Endodermal cell (in vitro differentiated cells): Measurements from ENCODE around the gene ANLN. TPM values are rescaled to one million over a fixed set of nuclear protein-coding genes. Genes with fewer than 3 reads are reported as not detected.
"Not testable (repeated sequence)": the region's sequence is repeated elsewhere in the genome, so short reads cannot be mapped to it uniquely, and the experiment has no call there.

Experiments
- DNase-seq: peaks from one replicate; pipeline ENCODE4 v3.0.0-alpha.2; 2017
- H3K27ac ChIP-seq: 2 replicates; pipeline ENCODE4 v1.5.1; 2013; ENCODE audit warnings: mild to moderate bottlenecking, low read depth, low read length, moderate library complexity
- H3K27me3 ChIP-seq: 2 replicates; pipeline ENCODE4 v1.6.1; 2013; ENCODE audit warnings: mild to moderate bottlenecking, low read length, moderate library complexity; ENCODE audit not compliant: insufficient read depth, control insufficient read depth, poor library complexity, severe bottlenecking
- H3K36me3 ChIP-seq: 2 replicates; pipeline ENCODE4 v1.7.0; 2013; ENCODE audit warnings: mild to moderate bottlenecking, low read length, moderate library complexity; ENCODE audit not compliant: control insufficient read depth, insufficient read depth
- H3K4me1 ChIP-seq: one replicate; pipeline ENCODE4 v1.7.0; 2013; ENCODE audit warnings: low read length; ENCODE audit not compliant: control insufficient read depth, insufficient read depth
- H3K4me3 ChIP-seq: 2 replicates; pipeline ENCODE4 v1.5.1; 2013; ENCODE audit warnings: mild to moderate bottlenecking, low read length, moderate library complexity
- H3K9ac ChIP-seq: 2 replicates; pipeline ENCODE4 v1.6.1; 2013; ENCODE audit warnings: mild to moderate bottlenecking, low read length, moderate library complexity; ENCODE audit not compliant: poor library complexity, severe bottlenecking; ENCODE audit errors: extremely low read depth
- H3K9me3 ChIP-seq: 2 replicates; pipeline ENCODE4 v1.6.1; 2013; ENCODE audit warnings: mild to moderate bottlenecking, low read length, moderate library complexity; ENCODE audit not compliant: control insufficient read depth
- H3K27ac Mint-ChIP-seq: 2 replicates; pipeline ENCODE4 v1.8.0; 2020; ENCODE audit warnings: mixed read lengths
- H3K27me3 Mint-ChIP-seq: 2 replicates; pipeline ENCODE4 v1.8.0; 2021; ENCODE audit warnings: mild to moderate bottlenecking, mixed read lengths; ENCODE audit not compliant: insufficient read depth
- H3K36me3 Mint-ChIP-seq: 2 replicates; pipeline ENCODE4 v1.8.0; 2020; ENCODE audit warnings: low read depth, mixed read lengths
- H3K4me1 Mint-ChIP-seq: 2 replicates; pipeline ENCODE4 v1.8.0; 2020; ENCODE audit warnings: mixed read lengths
- H3K4me3 Mint-ChIP-seq: 2 replicates; pipeline ENCODE4 v1.8.0; 2020; ENCODE audit warnings: mild to moderate bottlenecking, moderate library complexity, mixed read lengths
- H3K9me3 Mint-ChIP-seq: 2 replicates; pipeline ENCODE4 v1.8.0; 2020; ENCODE audit warnings: mild to moderate bottlenecking, mixed read lengths
- CTCF ChIP-seq: fragments of 200-600 bp; sonication (generic); conservative IDR thresholded peaks from 2 replicates; pipeline ENCODE4 v1.5.0; 2021; ENCODE audit warnings: antibody characterized with exemption, mild to moderate bottlenecking
- WGBS, 2 experiments: methylation state at CpG; one replicate each; pipeline versions ENCODE4 v1.1.5 to v1.1.7; 2013; ENCODE audit warnings: missing lambda C conversion rate in 2 of 2, mixed read lengths in 1 of 2; ENCODE audit not compliant: insufficient coverage in 1 of 2, insufficient read length in 1 of 2; 5-methylcytosine and 5-hydroxymethylcytosine counted together
- total RNA-seq, 2 donors: library from RNA; stranded (reverse); fragmentation: NEBNext Ultra II Directional in 1 of 2; extraction: Animal tissue kit (Norgen Biotek cat#: 25700) in 1 of 2; gene quantifications; 2 replicates in 1 of 2; 3 replicates in 1 of 2; pipeline ENCODE4 v1.2.1, GENCODE V29; 2021

ANLN gene
- total RNA-seq, 2 donors from 2014 or later: 78.6 to 138 TPM

DNA sequence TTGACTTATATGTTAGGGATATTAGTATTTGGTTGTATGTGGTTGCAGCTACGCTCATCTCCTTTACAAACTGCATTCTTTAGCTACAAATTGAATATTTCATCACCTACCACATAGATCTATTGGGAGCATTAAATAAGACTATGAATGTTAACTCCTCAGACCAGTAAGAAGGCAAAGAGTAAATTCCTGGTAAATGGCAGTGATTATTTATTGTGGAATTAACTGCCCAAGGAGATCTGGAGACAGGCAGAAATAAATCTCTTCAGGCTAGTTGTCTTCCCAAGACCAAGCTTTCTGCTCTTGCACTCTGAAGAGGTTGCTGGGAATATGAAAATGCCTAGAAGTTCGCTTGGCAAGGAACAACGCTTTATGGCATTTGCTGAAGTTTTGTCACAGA, 74.6 kb downstream of the ANLN start:
- Mint-ChIP-seq H3K4me3 (no peak overlapping the region), H3K27ac (no peak overlapping the region), H3K27me3 (no peaks in the 10 kb centered on the region), H3K9me3 (peaks cover 22% of the 10 kb centered on the region), H3K4me1 (peaks cover 5% of the 10 kb centered on the region), H3K36me3 (peaks cover 6% of the 10 kb centered on the region)
- H3K27me3 ChIP-seq: no peaks in the 10 kb centered on the region
- WGBS, 2 experiments: 95% methylated on average over 2 of the region's 3 CpGs; no CpG with 5 or more reads in 1 of the 2 experiments
- H3K9me3 ChIP-seq: peaks cover 24% of the 10 kb centered on the region
- no peak overlapping the region for H3K9ac ChIP-seq
- no peak for TF ChIP-seq CTCF
- no peak for DNase-seq
- no peaks in the 10 kb centered on the region for H3K36me3 ChIP-seq
- no peak overlapping the region for H3K27ac ChIP-seq
- H3K4me3 ChIP-seq: no peak overlapping the region
- H3K4me1 ChIP-seq: peaks cover 5% of the 10 kb centered on the region

DNA sequence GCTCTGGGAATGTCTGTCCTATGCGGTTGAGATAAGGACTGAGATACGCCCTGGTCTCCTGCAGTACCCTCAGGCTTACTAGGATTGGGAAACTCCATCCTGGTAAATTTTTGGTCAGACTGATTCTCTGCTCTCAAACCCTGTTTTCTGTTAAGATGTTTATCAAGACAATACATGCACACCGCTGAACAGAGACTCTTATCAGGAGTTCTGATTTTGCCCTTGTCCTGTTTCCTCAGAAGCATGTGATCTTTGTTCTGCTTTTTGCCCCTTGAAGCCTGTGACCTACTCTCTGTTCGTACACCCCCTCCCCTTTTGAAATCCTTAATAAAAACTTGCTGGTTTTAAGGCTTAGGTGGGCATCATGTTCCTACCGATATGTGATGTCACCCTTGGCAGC, 76.3 kb downstream of the ANLN start:
- H3K36me3 Mint-ChIP-seq, H3K27ac ChIP-seq, H3K4me1 ChIP-seq, H3K4me3 ChIP-seq, H3K36me3 ChIP-seq, H3K4me3 Mint-ChIP-seq, DNase-seq, H3K4me1 Mint-ChIP-seq, H3K9ac ChIP-seq, H3K27ac Mint-ChIP-seq, H3K27me3 Mint-ChIP-seq, H3K27me3 ChIP-seq: not testable (repeated sequence)
- H3K9me3 ChIP-seq: peaks cover 24% of the 10 kb centered on the region
- H3K9me3 Mint-ChIP-seq: peaks cover 22% of the 10 kb centered on the region
- 97 to 98% methylated on average over 3 to 5 of the region's 5 CpGs for WGBS, 2 experiments

DNA sequence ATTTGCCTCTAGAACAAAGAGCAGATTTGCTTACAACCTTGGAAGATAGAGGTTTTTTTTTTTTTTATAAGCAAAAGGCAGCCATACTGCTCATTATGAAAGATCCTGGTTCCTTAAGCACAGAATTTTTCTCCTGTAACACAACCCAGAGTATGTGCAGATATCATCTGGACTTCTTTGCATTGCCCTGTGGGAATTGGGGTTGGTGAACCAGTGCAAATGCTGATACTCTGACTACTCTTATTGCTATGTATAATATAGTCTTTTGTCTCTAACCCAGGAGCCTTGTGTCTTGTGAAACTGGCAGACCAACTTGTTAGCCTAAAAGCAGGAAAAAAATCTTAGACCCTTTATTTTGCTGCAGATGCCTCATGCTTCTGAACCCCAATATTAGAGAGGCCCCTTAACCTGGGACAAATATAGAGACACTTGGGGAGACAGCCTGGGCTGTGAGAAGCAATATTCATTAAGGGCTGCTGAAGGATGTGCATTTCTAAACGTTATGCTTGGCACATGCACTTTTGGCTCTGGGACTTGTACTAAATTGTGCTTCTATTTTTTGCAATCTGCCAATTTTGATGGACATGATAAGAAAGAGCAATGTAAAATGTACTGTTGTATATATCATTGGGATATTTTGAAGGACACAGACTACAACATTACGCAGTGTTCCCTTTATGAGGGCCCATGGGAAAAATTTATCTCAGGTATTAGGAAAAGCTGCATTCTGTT, 78.9 kb downstream of the ANLN start:
- no peak overlapping the region for H3K4me3 ChIP-seq
- Mint-ChIP-seq H3K27ac (no peak overlapping the region), H3K36me3 (peaks cover 6% of the 10 kb centered on the region), H3K4me1 (peaks cover 3% of the 10 kb centered on the region), H3K4me3 (no peak overlapping the region), H3K27me3 (no peaks in the 10 kb centered on the region), H3K9me3 (peaks cover 22% of the 10 kb centered on the region)
- no peaks in the 10 kb centered on the region for H3K36me3 ChIP-seq
- no peak for DNase-seq
- H3K9me3 ChIP-seq: peaks cover 24% of the 10 kb centered on the region
- H3K27me3 ChIP-seq: no peaks in the 10 kb centered on the region
- WGBS, 2 experiments: 94 to 97% methylated on average over 2 of the region's 2 CpGs
- no peaks in the 10 kb centered on the region for H3K4me1 ChIP-seq
- H3K9ac ChIP-seq: no peak overlapping the region
- H3K27ac ChIP-seq: no peak overlapping the region
- TF ChIP-seq CTCF: no peak

DNA sequence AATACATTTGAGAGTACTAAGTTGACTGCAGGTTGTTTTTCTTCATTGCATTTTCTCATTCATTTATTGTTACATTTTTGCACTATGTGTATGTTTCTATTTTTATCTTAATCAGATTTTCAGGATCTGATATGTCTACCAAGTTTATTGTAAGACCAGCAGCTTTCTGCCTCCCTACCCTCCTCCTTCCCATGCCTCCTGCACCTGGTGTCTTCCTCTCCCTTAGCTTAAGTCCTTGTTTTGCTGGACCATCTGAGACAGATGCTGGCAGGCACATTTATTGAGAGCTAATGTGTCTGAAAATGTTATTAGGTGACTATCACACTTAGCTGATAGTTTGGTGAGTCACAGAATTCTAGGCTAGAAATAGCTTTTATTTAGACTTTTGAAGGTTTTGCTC, 79.6 kb downstream of the ANLN start:
- Mint-ChIP-seq H3K4me3 (no peak overlapping the region), H3K4me1 (peaks cover 3% of the 10 kb centered on the region), H3K27me3 (no peaks in the 10 kb centered on the region), H3K36me3 (peaks cover 6% of the 10 kb centered on the region), H3K27ac (no peak overlapping the region), H3K9me3 (peaks cover 22% of the 10 kb centered on the region)
- Histone ChIP-seq H3K9me3 (peaks cover 20% of the 10 kb centered on the region), H3K36me3 (no peaks in the 10 kb centered on the region), H3K27ac (no peak overlapping the region), H3K4me1 (no peaks in the 10 kb centered on the region), H3K27me3 (no peaks in the 10 kb centered on the region), H3K9ac (no peak overlapping the region), H3K4me3 (no peak overlapping the region)
- TF ChIP-seq CTCF: no peak
- no peak for DNase-seq
